GM19023 (cell line): Measurements from ENCODE around the gene WIZ.

ENCODE experiments used
- ATAC-seq: cut with Tn5 transposase; IDR thresholded peaks from one replicate; pipeline ENCODE4 v1.9.1; 2021; ENCODE audit warnings: mild to moderate bottlenecking, moderate library complexity; ENCODE audit not compliant: unreplicated experiment

WIZ gene

GRCh38 chr19:15467734-15468214 is 18.0 kb upstream of the WIZ start:
- no peak for ATAC-seq

- peak; percentile 49 for ATAC-seq
These were observed 17.3 kb upstream of the WIZ start for GRCh38 chr19:15466851-15467733.

GRCh38 chr19:15464394-15465385 is 14.9 kb upstream of the WIZ start, which contains the start of gene RASAL3:
RASAL3 (minus strand) TSS chr19:15464544; CDS start chr19:15464358, 186 bp downstream.
- peak; percentile 53 for ATAC-seq

- ATAC-seq = peak; percentile 45
These were observed 14.2 kb upstream of the WIZ start for GRCh38 chr19:15463861-15464371.

- no peak for ATAC-seq
These were observed 11.9 kb upstream of the WIZ start for GRCh38 chr19:15461694-15462093.

GRCh38 chr19:15457701-15458484 is 8.1 kb upstream of the WIZ start:
- ATAC-seq = no peak

- ATAC-seq = no peak
These were observed 7.3 kb upstream of the WIZ start for GRCh38 chr19:15456871-15457700.

- no peak for ATAC-seq
These were observed 6.7 kb upstream of the WIZ start for GRCh38 chr19:15456441-15456840.

GRCh38 chr19:15455996-15456395 is 6.2 kb upstream of the WIZ start:
- no peak for ATAC-seq

GRCh38 chr19:15453906-15454860 is 4.4 kb upstream of the WIZ start:
- ATAC-seq = no peak

- ATAC-seq = no peak
These were observed 3.4 kb upstream of the WIZ start for GRCh38 chr19:15453091-15453578.

GRCh38 chr19:15452111-15453047 is 2.6 kb upstream of the WIZ start:
- no peak for ATAC-seq

- no peak for ATAC-seq
These were observed 753 bp upstream of the WIZ start for GRCh38 chr19:15450528-15450890.

GRCh38 chr19:15448778-15449619 is 757 bp downstream of the WIZ start:
- peak; percentile 6 for ATAC-seq

- no peak for ATAC-seq
These were observed 1.5 kb downstream of the WIZ start for GRCh38 chr19:15448044-15448777.

GRCh38 chr19:15447057-15447456 is 2.7 kb downstream of the WIZ start:
- ATAC-seq = no peak
